M059J (cell line): ENCODE data around the gene KLHL5. TPM values are rescaled to one million over a fixed set of nuclear protein-coding genes. Genes with fewer than 3 reads are reported as not detected.
"Not testable (repeated sequence)": the region's sequence is repeated elsewhere in the genome, so short reads cannot be mapped to it uniquely, and the experiment has no call there.

Source experiments
- DNase-seq: peaks from one replicate; pipeline ENCODE4 v3.0.0-alpha.2; 2012; ENCODE audit warnings: low read depth
- total RNA-seq: library from RNA; depleted of rRNA; stranded (reverse); fragments of >200 nt; shearing (Covaris generic); gene quantifications from 2 replicates; pipeline ENCODE4 v1.2.3, GENCODE V29; 2014; rRNA removed

Gene KLHL5
- 28.4 and 38.1 TPM in 2 replicates for total RNA-seq

- no peak for DNase-seq
These were observed at the start of gene KLHL5 for GRCh38 chr4:39062094-39062769. TSS of gene KLHL5 (plus strand) at chr4:39062232. CDS start at chr4:39062653, 421 bp downstream.

GRCh38 chr4:39014028-39014427 lies 48.0 kb upstream of the KLHL5 start:
- no peak for DNase-seq

GRCh38 chr4:39020130-39020529 lies 41.9 kb upstream of the KLHL5 start:
- no peak for DNase-seq

GRCh38 chr4:39021631-39022030 lies 40.4 kb upstream of the KLHL5 start:
- no peak for DNase-seq

GRCh38 chr4:39022241-39022640 lies 39.8 kb upstream of the KLHL5 start:
- no peak for DNase-seq

GRCh38 chr4:39023059-39023458 lies 39.0 kb upstream of the KLHL5 start:
- DNase-seq, result no peak

GRCh38 chr4:39024311-39024865 lies 37.6 kb upstream of the KLHL5 start:
- no peak for DNase-seq

- no peak for DNase-seq
These were observed 36.4 kb upstream of the KLHL5 start for GRCh38 chr4:39025552-39026085.

GRCh38 chr4:39026096-39026495 lies 35.9 kb upstream of the KLHL5 start:
- DNase-seq, result no peak

- no peak for DNase-seq
These were observed 32.0 kb upstream of the KLHL5 start for GRCh38 chr4:39029752-39030694.

GRCh38 chr4:39030725-39031124 lies 31.3 kb upstream of the KLHL5 start:
- DNase-seq, result no peak

- not testable (repeated sequence) for DNase-seq
These were observed 30.4 kb upstream of the KLHL5 start for GRCh38 chr4:39031590-39032020.

- peak; percentile 35 for DNase-seq
These were observed 29.6 kb upstream of the KLHL5 start, which contains the start of gene TMEM156 for GRCh38 chr4:39032218-39033085. TSS of gene TMEM156 (minus strand) at chr4:39032409. CDS start at chr4:39032313, 96 bp downstream.

GRCh38 chr4:39036172-39036571 lies 25.9 kb upstream of the KLHL5 start:
- peak; percentile 44 for DNase-seq

- DNase-seq, result peak; percentile 71
These were observed 24.6 kb upstream of the KLHL5 start for GRCh38 chr4:39037491-39037825.

GRCh38 chr4:39037941-39038340 lies 24.1 kb upstream of the KLHL5 start:
- no peak for DNase-seq

- no peak for DNase-seq
These were observed 22.9 kb upstream of the KLHL5 start for GRCh38 chr4:39039108-39039507.

- no peak for DNase-seq
These were observed 19.7 kb upstream of the KLHL5 start for GRCh38 chr4:39042366-39042765.

- peak; percentile 69 for DNase-seq
These were observed 18.8 kb upstream of the KLHL5 start for GRCh38 chr4:39043058-39043860.

GRCh38 chr4:39043861-39044363 lies 18.1 kb upstream of the KLHL5 start:
- DNase-seq, result peak; percentile 43
